ENCODE results near the gene CDC42BPA.

DNA sequence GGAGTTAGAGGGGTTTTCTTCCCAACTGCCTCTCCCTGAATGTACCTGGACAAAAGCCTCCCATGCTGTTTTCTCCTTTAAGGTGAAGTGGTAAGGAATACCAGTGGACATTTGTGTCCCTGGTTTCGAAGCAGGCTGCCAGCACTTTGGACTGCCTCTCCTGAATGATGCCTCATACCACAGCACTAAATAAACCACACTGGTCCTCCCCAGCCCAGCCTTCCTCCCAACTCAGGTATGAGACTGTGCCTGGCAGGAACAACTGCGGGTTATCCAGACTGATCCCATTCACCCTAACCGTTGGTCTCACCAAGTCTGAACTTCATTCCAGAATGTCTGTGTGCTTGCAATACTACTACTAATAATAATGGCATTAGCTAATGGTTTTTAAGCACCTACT lies 368.9 kb downstream of the CDC42BPA start:
- no peak for TF ChIP-seq POLR2A (IDR thresholded peaks at IDR 0.05)
- TF ChIP-seq, protein P1, sequence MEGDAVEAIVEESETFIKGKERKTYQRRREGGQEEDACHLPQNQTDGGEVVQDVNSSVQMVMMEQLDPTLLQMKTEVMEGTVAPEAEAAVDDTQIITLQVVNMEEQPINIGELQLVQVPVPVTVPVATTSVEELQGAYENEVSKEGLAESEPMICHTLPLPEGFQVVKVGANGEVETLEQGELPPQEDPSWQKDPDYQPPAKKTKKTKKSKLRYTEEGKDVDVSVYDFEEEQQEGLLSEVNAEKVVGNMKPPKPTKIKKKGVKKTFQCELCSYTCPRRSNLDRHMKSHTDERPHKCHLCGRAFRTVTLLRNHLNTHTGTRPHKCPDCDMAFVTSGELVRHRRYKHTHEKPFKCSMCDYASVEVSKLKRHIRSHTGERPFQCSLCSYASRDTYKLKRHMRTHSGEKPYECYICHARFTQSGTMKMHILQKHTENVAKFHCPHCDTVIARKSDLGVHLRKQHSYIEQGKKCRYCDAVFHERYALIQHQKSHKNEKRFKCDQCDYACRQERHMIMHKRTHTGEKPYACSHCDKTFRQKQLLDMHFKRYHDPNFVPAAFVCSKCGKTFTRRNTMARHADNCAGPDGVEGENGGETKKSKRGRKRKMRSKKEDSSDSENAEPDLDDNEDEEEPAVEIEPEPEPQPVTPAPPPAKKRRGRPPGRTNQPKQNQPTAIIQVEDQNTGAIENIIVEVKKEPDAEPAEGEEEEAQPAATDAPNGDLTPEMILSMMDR (IDR thresholded peaks at IDR 0.05): no peak

Data from lower leg skin (tissue), 3 donors.